GM12873 (cell line): ENCODE data around the gene RAB6B.

ENCODE experiments used
- TF ChIP-seq, protein P1 (sequence below): IDR thresholded peaks from 2 replicates; pipeline ENCODE4 v1.5.1; 2012; ENCODE audit warnings: low read depth, mild to moderate bottlenecking, moderate library complexity, low read length, control low read depth; ENCODE audit not compliant: insufficient read depth; ENCODE audit errors: missing control alignments

RAB6B gene

DNA sequence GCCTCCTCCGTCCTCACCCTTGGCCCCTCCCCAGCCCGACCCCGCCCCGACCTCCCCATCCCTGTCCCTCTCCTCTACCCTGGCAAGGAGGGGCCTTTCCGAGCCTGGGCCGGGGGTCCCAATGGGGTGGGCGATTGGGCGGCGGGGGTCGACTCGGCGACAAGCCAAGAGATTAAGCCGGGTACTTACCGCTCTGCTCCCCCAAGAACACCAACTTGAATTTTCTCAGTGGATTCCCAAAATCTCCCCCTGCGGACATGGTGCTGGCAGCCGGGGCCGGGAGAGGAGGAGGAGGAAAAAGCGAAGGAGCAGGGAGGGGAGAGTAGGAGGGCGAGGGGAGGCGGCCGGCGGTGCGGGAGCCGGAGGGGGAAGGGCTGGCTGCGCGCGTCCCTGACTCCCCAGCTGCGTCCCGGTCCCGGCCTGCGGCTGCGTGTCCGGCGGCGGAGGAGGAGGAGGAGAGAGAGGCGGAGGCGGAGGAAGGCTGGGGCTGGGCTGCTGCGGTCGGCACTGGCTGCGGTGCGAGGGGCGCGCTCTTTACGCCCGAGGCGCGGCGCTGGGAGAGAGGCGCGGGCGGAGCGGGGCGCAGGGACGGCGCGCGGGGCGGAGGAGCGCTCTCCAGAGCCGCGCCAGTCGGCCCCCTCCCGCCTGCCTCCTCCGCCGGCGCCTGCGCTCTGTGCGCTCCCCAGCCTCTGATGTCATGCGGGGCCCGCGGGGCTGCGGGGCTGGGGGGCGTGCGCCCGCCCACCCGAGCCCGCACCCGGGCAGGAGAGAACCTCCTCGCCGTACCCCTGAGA is at the start of gene RAB6B:
TSS of gene RAB6B (minus strand) at position 675 of the 794 bp plus-strand sequence. CDS start at position 259, 416 bp downstream.
- TF ChIP-seq, protein P1, sequence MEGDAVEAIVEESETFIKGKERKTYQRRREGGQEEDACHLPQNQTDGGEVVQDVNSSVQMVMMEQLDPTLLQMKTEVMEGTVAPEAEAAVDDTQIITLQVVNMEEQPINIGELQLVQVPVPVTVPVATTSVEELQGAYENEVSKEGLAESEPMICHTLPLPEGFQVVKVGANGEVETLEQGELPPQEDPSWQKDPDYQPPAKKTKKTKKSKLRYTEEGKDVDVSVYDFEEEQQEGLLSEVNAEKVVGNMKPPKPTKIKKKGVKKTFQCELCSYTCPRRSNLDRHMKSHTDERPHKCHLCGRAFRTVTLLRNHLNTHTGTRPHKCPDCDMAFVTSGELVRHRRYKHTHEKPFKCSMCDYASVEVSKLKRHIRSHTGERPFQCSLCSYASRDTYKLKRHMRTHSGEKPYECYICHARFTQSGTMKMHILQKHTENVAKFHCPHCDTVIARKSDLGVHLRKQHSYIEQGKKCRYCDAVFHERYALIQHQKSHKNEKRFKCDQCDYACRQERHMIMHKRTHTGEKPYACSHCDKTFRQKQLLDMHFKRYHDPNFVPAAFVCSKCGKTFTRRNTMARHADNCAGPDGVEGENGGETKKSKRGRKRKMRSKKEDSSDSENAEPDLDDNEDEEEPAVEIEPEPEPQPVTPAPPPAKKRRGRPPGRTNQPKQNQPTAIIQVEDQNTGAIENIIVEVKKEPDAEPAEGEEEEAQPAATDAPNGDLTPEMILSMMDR, result no peak

DNA sequence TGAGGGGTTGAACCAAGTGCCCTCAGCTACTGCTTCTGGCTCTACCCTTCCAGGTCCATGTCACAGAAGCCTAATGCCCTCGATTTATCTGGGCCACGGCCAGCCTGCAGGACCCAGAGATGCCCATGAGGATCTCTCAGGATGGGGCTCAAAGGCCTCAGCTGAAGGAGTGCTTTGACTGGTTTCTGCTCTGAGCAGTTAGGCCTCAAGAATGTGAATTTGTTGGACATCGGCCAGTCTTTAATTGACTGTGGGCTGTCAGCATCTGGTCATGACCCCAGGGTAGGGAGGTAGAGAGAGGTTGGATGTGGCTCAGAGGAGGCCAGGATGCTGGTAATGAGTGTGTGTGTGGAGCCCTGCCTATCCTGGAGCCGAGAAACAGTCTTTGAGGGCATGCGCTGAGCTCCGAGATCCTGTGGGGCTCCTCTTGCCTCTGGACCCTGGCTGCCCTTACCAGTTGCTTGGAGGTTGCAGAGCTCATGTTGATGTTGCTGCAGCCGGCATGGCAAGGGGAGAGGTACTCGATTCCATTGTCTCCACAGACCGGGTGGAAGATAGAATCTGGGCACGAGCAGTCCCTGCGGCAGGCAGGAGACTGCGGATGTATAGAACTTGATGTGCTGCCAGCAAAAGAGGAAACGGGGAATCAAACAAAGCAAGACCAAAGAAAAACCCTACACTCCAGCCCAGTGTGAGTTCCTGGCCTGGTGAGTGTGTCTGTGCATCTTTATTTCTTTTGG is 49.1 kb upstream of the RAB6B start:
- TF ChIP-seq, protein P1, result no peak

DNA sequence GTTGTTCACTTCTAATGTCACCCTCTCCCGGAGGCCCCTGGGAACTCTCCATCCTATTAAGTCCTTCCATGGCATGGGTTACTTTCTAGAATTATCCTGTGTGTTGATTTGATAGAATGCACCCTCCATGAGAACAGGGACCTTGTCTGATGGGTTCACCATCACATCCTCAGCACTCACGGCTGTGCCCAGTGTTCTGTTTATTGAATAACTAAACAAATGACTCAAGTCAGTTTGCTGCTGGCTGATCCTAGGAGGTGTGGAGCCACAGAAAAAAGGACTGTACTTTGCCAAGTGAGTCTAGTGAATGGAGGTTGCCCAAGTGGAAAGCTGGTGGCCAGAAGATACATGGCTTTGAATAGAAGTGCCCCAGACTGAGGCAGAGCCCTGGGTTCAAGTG is 48.5 kb upstream of the RAB6B start:
- TF ChIP-seq, protein P1, result no peak

DNA sequence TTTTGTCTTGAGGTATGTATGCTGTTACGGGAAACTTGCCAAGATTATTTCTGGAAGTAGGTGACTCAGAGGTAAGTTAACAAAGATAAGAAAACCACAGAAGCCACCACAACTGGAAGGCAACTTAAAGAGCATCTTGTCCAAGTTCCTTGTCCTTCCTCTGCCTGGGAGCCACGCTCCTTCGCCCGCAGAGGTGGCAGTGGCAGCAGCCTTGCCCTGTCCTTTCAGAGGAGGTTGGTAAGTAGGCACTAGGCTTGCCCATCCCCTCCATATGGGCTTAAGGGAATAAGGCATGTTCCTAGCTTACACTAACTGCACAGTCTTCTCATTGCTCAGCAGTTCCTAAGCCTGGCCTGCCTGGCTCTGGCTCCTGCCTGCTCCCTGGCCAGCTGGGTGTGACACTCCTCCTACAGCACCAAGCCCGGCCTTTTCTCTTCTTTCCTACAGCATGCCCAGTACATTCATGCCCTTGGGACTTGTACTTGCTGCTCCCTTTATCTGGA is 48.0 kb upstream of the RAB6B start:
- TF ChIP-seq, protein P1, result no peak

DNA sequence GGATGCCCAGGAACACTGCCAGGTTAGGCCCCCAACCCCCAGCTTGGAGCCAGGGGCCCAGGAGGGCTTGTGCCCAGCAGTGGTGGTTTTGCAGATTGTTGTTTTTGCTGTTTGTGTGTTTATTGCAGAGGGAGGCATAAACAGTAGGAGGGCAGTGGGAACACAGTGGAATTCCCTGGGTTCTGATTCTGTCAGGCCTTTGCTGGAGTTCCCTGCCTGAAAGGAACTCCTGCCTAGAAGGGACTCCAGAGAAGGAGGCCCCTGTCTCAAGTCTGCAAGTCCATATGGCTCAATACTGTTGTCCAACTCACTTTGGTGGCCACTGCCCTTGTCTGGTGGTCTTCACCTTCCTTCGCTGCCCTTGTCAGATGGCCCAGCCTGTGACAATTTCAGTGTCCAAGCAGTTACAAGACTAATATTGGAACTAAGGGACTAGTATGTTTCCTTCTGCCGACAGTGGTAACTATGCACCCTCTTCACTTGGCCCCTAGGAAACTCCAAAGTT is 47.4 kb upstream of the RAB6B start:
- TF ChIP-seq, protein P1, result no peak

DNA sequence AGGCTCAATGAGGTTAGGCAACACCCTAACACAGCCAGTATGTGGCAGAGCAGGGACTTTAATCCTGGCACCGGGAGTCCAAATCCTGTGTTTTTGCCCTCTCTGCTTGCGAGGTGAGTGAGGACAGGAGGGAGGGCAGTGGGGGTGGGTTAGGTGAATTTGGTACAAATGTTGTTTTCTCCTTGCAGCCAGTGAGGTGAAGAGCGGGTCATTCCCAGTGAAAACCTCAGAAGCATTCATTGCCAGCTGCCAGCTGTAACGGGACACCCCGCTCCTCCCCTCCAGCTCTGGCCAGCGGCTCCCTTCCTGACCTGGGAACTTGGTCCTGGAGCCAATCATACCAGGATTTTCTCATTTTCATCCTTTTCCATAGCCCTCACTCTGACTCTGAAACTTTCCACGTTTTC is 45.7 kb upstream of the RAB6B start:
- TF ChIP-seq, protein P1, result no peak

DNA sequence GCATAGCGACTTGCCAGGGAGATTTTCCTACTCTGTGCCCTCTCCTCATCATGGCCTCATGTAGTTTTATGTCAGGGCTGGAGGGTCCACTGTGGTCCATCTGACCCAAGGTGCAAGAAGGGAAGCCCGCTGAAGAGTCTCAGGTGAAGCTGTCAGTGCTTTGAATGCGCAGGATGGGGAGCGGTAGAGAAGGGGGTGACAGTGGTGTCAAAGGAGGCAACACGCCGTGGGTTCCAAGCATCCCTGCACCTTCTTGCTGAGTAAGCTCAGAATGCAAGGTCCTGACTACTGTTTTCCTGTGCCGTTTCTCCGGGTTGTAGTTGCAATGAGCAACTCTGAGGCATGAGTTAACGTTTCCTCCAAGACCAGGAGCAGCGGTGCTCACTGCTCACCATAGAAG is 44.9 kb upstream of the RAB6B start:
- TF ChIP-seq, protein P1, result no peak
